ENCODE results near the gene CHRNA4. TPM values are rescaled to one million over a fixed set of nuclear protein-coding genes. Genes with fewer than 3 reads are reported as not detected.

The CHRNA4 gene
- total and polyA plus RNA-seq, 10 of the 15 experiments (the other 5 are each of a cell fraction or from before 2014, with no cell fraction given), result 0.04 to 0.41 (median 0.06) TPM; not detected in 5

- TF ChIP-seq BCL3 (IDR thresholded peaks at IDR 0.05; ENCODE audit: borderline replicate concordance, insufficient read depth, low read depth, low read length, poor library complexity, severe bottlenecking), result no peak
- no peak for TF ChIP-seq EGR1 (IDR thresholded peaks at IDR 0.05; ENCODE audit: borderline replicate concordance in 1 of 2, low read depth in 2 of 2, low read length in 2 of 2)
These were observed 8.8 kb upstream of the CHRNA4 start (continued) for GRCh38 chr20:63369724-63370617.

- Histone ChIP-seq H3K27me3 (replicated peaks in 1 of 2; ENCODE audit: control insufficient read depth in 2 of 2, insufficient read depth in 2 of 2, low read length in 1 of 2) (no peaks in the 10 kb centered on the region; a peak in 1 of 4 replicates), H2AFZ (ENCODE audit: control insufficient read depth, low read depth, low read length) (no peak overlapping the region), H3K4me2 (ENCODE audit: control insufficient read depth, insufficient read depth) (no peak overlapping the region), H3K9ac (ENCODE audit: control insufficient read depth, insufficient read depth, low read length) (no peak overlapping the region), H3K36me3 (ENCODE audit: control insufficient read depth in 2 of 2, insufficient read depth in 2 of 2, low read length in 1 of 2) (no peaks in the 10 kb centered on the region), H3K79me2 (ENCODE audit: control insufficient read depth, insufficient read depth, low read length) (no peaks in the 10 kb centered on the region), H3K27ac (ENCODE audit: control insufficient read depth, insufficient read depth) (no peak overlapping the region), H4K20me1 (ENCODE audit: control insufficient read depth, insufficient read depth) (no peaks in the 10 kb centered on the region), H3K4me3 (no peak overlapping the region), H3K4me1 (ENCODE audit: control insufficient read depth, insufficient read depth, low read length) (no peaks in the 10 kb centered on the region), H3K9me3 (replicated peaks; ENCODE audit: control insufficient read depth, insufficient read depth, low read length) (no peaks in the 10 kb centered on the region)
- FAIRE-seq (no peak), ATAC-seq (no peak), DNase-seq (ENCODE audit: low read depth, low spot score) (no peak)
- no TSS peak for BruUV-seq (replicated peaks)
- ChIA-PET CTCF (no interaction called here), SMC1A (ENCODE audit: uncharacterized antibody, unreplicated experiment) (no interaction called here), RAD21 (ENCODE audit: unreplicated experiment) (no interaction called here), POLR2A (no interaction called here)
- no peak for TF ChIP-seq BACH1 (IDR thresholded peaks at IDR 0.05; ENCODE audit: borderline replicate concordance)
- no peak for TF ChIP-seq BHLHE40 (IDR thresholded peaks at IDR 0.05; ENCODE audit: borderline replicate concordance in 1 of 2, low read depth in 2 of 2, low read length in 1 of 2)
- no peak for TF ChIP-seq ZBTB33 (IDR thresholded peaks at IDR 0.05)
- no peak for TF ChIP-seq NFXL1 (IDR thresholded peaks at IDR 0.05; ENCODE audit: borderline replicate concordance)
- no peak for TF ChIP-seq SMARCA5 (IDR thresholded peaks at IDR 0.05)
- in situ Hi-C loops (cut with MboI), result no loop called here
- intact Hi-C loops (cut with micrococcal nuclease; ENCODE audit: unreplicated experiment), result no loop called here
- 41% methylated on average over 10 of the region's 10 CpGs for WGBS (ENCODE audit: insufficient coverage, insufficient replicate concordance, low lambda C conversion rate, missing lambda C conversion rate)
These were observed 7.9 kb upstream of the CHRNA4 start for GRCh38 chr20:63369024-63369530.
